ENCODE results near the gene MAGEB6.
"Not testable (repeated sequence)": the region's sequence is repeated elsewhere in the genome, so short reads cannot be mapped to it uniquely, and the experiment has no call there.

MAGEB6 gene

GRCh38 chrX:26192204-26192603 is at the start of gene MAGEB6:
Gene MAGEB6 (plus strand): TSS chrX:26192440. CDS start chrX:26193847, 1,407 bp downstream.
- Mint-ChIP-seq H3K4me3 (no peak within 1 kb of the TSS), H3K27ac (no peak within 1 kb of the TSS), H3K4me1 (ENCODE audit: low read depth) (no peaks in the 10 kb centered on the region), H3K36me3 (no peaks in the 10 kb centered on the region), H3K27me3 (no peaks in the 10 kb centered on the region), H3K9me3 (ENCODE audit: low read depth) (no peaks in the 10 kb centered on the region)

- Mint-ChIP-seq H3K4me3 (no peak overlapping the region), H3K36me3 (no peaks in the 10 kb centered on the region), H3K9me3 (ENCODE audit: low read depth) (no peaks in the 10 kb centered on the region), H3K27ac (no peak overlapping the region), H3K27me3 (no peaks in the 10 kb centered on the region), H3K4me1 (ENCODE audit: low read depth) (no peaks in the 10 kb centered on the region)
These were observed 46.2 kb upstream of the MAGEB6 start for GRCh38 chrX:26146024-26146423.

GRCh38 chrX:26160301-26160700 is 31.9 kb upstream of the MAGEB6 start, which contains the start of gene MAGEB6B:
Gene MAGEB6B (plus strand): TSS chrX:26160601. CDS start chrX:26160601, 0 bp downstream.
- H3K4me3 Mint-ChIP-seq: no peak within 1 kb of the TSS
- no peaks in the 10 kb centered on the region for H3K27me3 Mint-ChIP-seq
- H3K4me1 Mint-ChIP-seq (ENCODE audit: low read depth): no peaks in the 10 kb centered on the region
- H3K9me3 Mint-ChIP-seq (ENCODE audit: low read depth): no peaks in the 10 kb centered on the region
- H3K27ac Mint-ChIP-seq: no peak within 1 kb of the TSS
- no peaks in the 10 kb centered on the region for H3K36me3 Mint-ChIP-seq

- Mint-ChIP-seq H3K4me3 (no peak overlapping the region), H3K4me1 (ENCODE audit: low read depth) (no peaks in the 10 kb centered on the region), H3K9me3 (ENCODE audit: low read depth) (no peaks in the 10 kb centered on the region), H3K27ac (no peak overlapping the region), H3K27me3 (no peaks in the 10 kb centered on the region), H3K36me3 (no peaks in the 10 kb centered on the region)
These were observed 11.3 kb downstream of the MAGEB6 start for GRCh38 chrX:26203561-26203960.

GRCh38 chrX:26204717-26205116 is 12.5 kb downstream of the MAGEB6 start:
- not testable (repeated sequence) for H3K9me3 Mint-ChIP-seq (ENCODE audit: low read depth); H3K4me1 Mint-ChIP-seq (ENCODE audit: low read depth)

GRCh38 chrX:26208012-26208411 is 15.8 kb downstream of the MAGEB6 start:
- Mint-ChIP-seq H3K36me3 (no peaks in the 10 kb centered on the region), H3K4me1 (ENCODE audit: low read depth) (no peaks in the 10 kb centered on the region), H3K27ac (no peak overlapping the region), H3K27me3 (no peaks in the 10 kb centered on the region), H3K4me3 (no peak overlapping the region), H3K9me3 (ENCODE audit: low read depth) (no peaks in the 10 kb centered on the region)

More at GRCh38 chrX:26204717-26205116, 12.5 kb downstream of the MAGEB6 start:
- H3K4me3 Mint-ChIP-seq, H3K36me3 Mint-ChIP-seq, H3K27me3 Mint-ChIP-seq, H3K27ac Mint-ChIP-seq: not testable (repeated sequence)

- Mint-ChIP-seq H3K36me3 (no peaks in the 10 kb centered on the region), H3K4me1 (ENCODE audit: low read depth) (no peaks in the 10 kb centered on the region), H3K4me3 (no peak within 1 kb of the TSS), H3K27ac (no peak within 1 kb of the TSS), H3K27me3 (no peaks in the 10 kb centered on the region), H3K9me3 (ENCODE audit: low read depth) (no peaks in the 10 kb centered on the region)
These were observed 23.6 kb downstream of the MAGEB6 start, which contains the start of gene MAGEB5 for GRCh38 chrX:26215869-26216268. Gene MAGEB5 (plus strand): TSS chrX:26216169. CDS start chrX:26217302, 1,133 bp downstream.

- Mint-ChIP-seq H3K27ac (no peak overlapping the region), H3K4me3 (no peak overlapping the region), H3K27me3 (no peaks in the 10 kb centered on the region), H3K9me3 (ENCODE audit: low read depth) (no peaks in the 10 kb centered on the region), H3K36me3 (no peaks in the 10 kb centered on the region), H3K4me1 (ENCODE audit: low read depth) (no peaks in the 10 kb centered on the region)
These were observed 27.1 kb downstream of the MAGEB6 start for GRCh38 chrX:26219351-26219750.

GRCh38 chrX:26234177-26234576 is 41.9 kb downstream of the MAGEB6 start:
- H3K4me1 Mint-ChIP-seq (ENCODE audit: low read depth): no peaks in the 10 kb centered on the region
- no peaks in the 10 kb centered on the region for H3K36me3 Mint-ChIP-seq
- H3K4me3 Mint-ChIP-seq: no peak overlapping the region
- no peak overlapping the region for H3K27ac Mint-ChIP-seq
- H3K9me3 Mint-ChIP-seq (ENCODE audit: low read depth): no peaks in the 10 kb centered on the region
- no peaks in the 10 kb centered on the region for H3K27me3 Mint-ChIP-seq

Measured in activated naive CD8-positive, alpha-beta T cell (primary cell).